Ovary (tissue), 3 donors: Measurements from ENCODE around the gene IL1RAPL2.
"Not testable (repeated sequence)": the region's sequence is repeated elsewhere in the genome, so short reads cannot be mapped to it uniquely, and the experiment has no call there.

Experiments used
- CTCF ChIP-seq, 3 donors: fragments of 450-650 bp in 2 of 3; fragments of 200-600 bp in 1 of 3; IDR thresholded peaks; one replicate each; pipeline versions ENCODE4 v1.5.1 to v1.8.0; 2016 to 2022; ENCODE audit warnings: antibody characterized with exemption in 3 of 3, mild to moderate bottlenecking in 1 of 3
- POLR2A ChIP-seq: fragments of 450-650 bp; IDR thresholded peaks from one replicate; pipeline ENCODE4 v1.6.1; 2017; ENCODE audit warnings: antibody characterized with exemption, mild to moderate bottlenecking, moderate library complexity
- donor health status: DM: no; HTN: no; CAD: no.

GRCh38 chrX:104914686-104915085 lies 348.7 kb downstream of the IL1RAPL2 start:
- TF ChIP-seq POLR2A; CTCF (IDR thresholded peaks at IDR 0.05): not testable (repeated sequence)
